Astrocyte (in vitro differentiated cells and primary cell): ENCODE results near the gene SRSF3. TPM values are rescaled to one million over a fixed set of nuclear protein-coding genes. Genes with fewer than 3 reads are reported as not detected.
"Not testable (repeated sequence)": the region's sequence is repeated elsewhere in the genome, so short reads cannot be mapped to it uniquely, and the experiment has no call there.

Experiments used
- DNase-seq: peaks from one replicate; pipeline ENCODE4 v3.0.0-alpha.2; 2010; ENCODE audit warnings: low read depth
- FAIRE-seq: peaks from 2 replicates; lab custom pipeline; 2011; peaks lifted over from hg19 to GRCh38; lab: Jason Lieb, UNC
- H2AFZ ChIP-seq: 2 replicates; pipeline ENCODE4 v1.6.0; 2012; ENCODE audit warnings: low read depth, low read length, inconsistent platforms
- H3K27ac ChIP-seq: 2 replicates; pipeline ENCODE4 v1.5.1; 2011; ENCODE audit warnings: low read depth, low read length, inconsistent platforms
- H3K27me3 ChIP-seq: 2 replicates; pipeline ENCODE4 v1.6.0; 2011; ENCODE audit warnings: low read length, inconsistent platforms; ENCODE audit not compliant: insufficient read depth
- H3K36me3 ChIP-seq: 2 replicates; pipeline ENCODE4 v1.5.1; 2011; ENCODE audit warnings: low read length, inconsistent platforms; ENCODE audit not compliant: insufficient read depth
- H3K4me1 ChIP-seq: 2 replicates; pipeline ENCODE4 v1.5.1; 2011; ENCODE audit warnings: low read length, inconsistent platforms; ENCODE audit not compliant: insufficient read depth
- H3K4me2 ChIP-seq: 2 replicates; pipeline ENCODE4 v1.6.0; 2012; ENCODE audit warnings: low read length, inconsistent platforms
- H3K4me3 ChIP-seq: 2 replicates; pipeline ENCODE4 v1.5.1; 2011; ENCODE audit warnings: low read depth, mild to moderate bottlenecking, low read length, inconsistent platforms; ENCODE audit not compliant: insufficient read depth
- H3K79me2 ChIP-seq: 2 replicates; pipeline ENCODE4 v1.6.0; 2012; ENCODE audit warnings: mild to moderate bottlenecking, low read length, inconsistent platforms; ENCODE audit not compliant: insufficient read depth
- H3K9ac ChIP-seq: 2 replicates; pipeline ENCODE4 v1.6.0; 2012; ENCODE audit warnings: mild to moderate bottlenecking, low read length, inconsistent platforms
- H3K9me3 ChIP-seq: 2 replicates; pipeline ENCODE4 v1.5.1; 2012; ENCODE audit warnings: low read depth, mild to moderate bottlenecking, low read length, inconsistent platforms; ENCODE audit not compliant: insufficient read depth
- H4K20me1 ChIP-seq: 2 replicates; pipeline ENCODE4 v1.6.0; 2012; ENCODE audit warnings: low read length, inconsistent platforms; ENCODE audit not compliant: insufficient read depth
- H3K27ac Mint-ChIP-seq: one replicate; pipeline ENCODE4 v1.8.0; 2021; ENCODE audit warnings: mild to moderate bottlenecking, mixed read lengths; ENCODE audit not compliant: unreplicated experiment
- H3K27me3 Mint-ChIP-seq: one replicate; pipeline ENCODE4 v1.8.0; 2021; ENCODE audit warnings: low read depth, mixed read lengths; ENCODE audit not compliant: unreplicated experiment
- H3K36me3 Mint-ChIP-seq: one replicate; pipeline ENCODE4 v1.8.0; 2021; ENCODE audit warnings: low read depth, mixed read lengths; ENCODE audit not compliant: unreplicated experiment
- H3K4me1 Mint-ChIP-seq: one replicate; pipeline ENCODE4 v1.8.0; 2021; ENCODE audit warnings: low read depth, mixed read lengths; ENCODE audit not compliant: unreplicated experiment
- H3K4me3 Mint-ChIP-seq: one replicate; pipeline ENCODE4 v1.8.0; 2021; ENCODE audit warnings: mild to moderate bottlenecking, moderate library complexity, mixed read lengths; ENCODE audit not compliant: unreplicated experiment
- H3K9me3 Mint-ChIP-seq: one replicate; pipeline ENCODE4 v1.8.0; 2021; ENCODE audit warnings: mild to moderate bottlenecking, mixed read lengths; ENCODE audit not compliant: unreplicated experiment
- CTCF ChIP-seq: IDR thresholded peaks from 2 replicates; pipeline ENCODE4 v1.5.1; 2011; ENCODE audit warnings: low read depth, mild to moderate bottlenecking, inconsistent platforms, low read length, moderate library complexity; ENCODE audit not compliant: insufficient read depth
- EZH2 ChIP-seq: IDR thresholded peaks from 2 replicates; pipeline ENCODE4 v1.6.1; 2012; ENCODE audit warnings: mild to moderate bottlenecking, low read length, inconsistent platforms; ENCODE audit not compliant: insufficient read depth
- microRNA-seq: library from miRNA; unstranded; fragments of <30 nt; microRNA quantifications from one replicate; pipeline ENCODE4 v1.2.0, GENCODE V29; 2020
- total RNA-seq: library from RNA; stranded (reverse); gene quantifications from 2 replicates; pipeline ENCODE4 v1.2.1, GENCODE V29; 2021

SRSF3 gene
- total RNA-seq, 1 donor from 2014 or later: 260 TPM

- Histone ChIP-seq H3K36me3 (no peaks in the 10 kb centered on the region), H4K20me1 (no peaks in the 10 kb centered on the region), H3K27me3 (peaks cover 6% of the 10 kb centered on the region), H3K4me1 (no peaks in the 10 kb centered on the region), H3K79me2 (no peaks in the 10 kb centered on the region), H3K27ac (no peak overlapping the region), H3K9me3 (no peaks in the 10 kb centered on the region), H3K4me2 (no peak overlapping the region), H3K4me3 (no peak overlapping the region), H2AFZ (no peak overlapping the region), H3K9ac (no peak overlapping the region)
- peaks cover 16% of the 10 kb centered on the region for H3K27me3 Mint-ChIP-seq
- DNase-seq (no peak), FAIRE-seq (no peak)
- peaks cover 2% of the 10 kb centered on the region for H3K9me3 Mint-ChIP-seq
- no peak overlapping the region for H3K27ac Mint-ChIP-seq
- no peaks in the 10 kb centered on the region for H3K36me3 Mint-ChIP-seq
- H3K4me3 Mint-ChIP-seq: no peak overlapping the region
- TF ChIP-seq CTCF: no peak
- no peak for TF ChIP-seq EZH2
- H3K4me1 Mint-ChIP-seq: peaks cover 20% of the 10 kb centered on the region
Observed at GRCh38 chr6:36651659-36652379, 57.7 kb downstream of the SRSF3 start.

GRCh38 chr6:36654469-36654868 lies 60.3 kb downstream of the SRSF3 start:
- H4K20me1 ChIP-seq, H3K79me2 ChIP-seq, H3K27ac ChIP-seq, DNase-seq, H3K27ac Mint-ChIP-seq, H2AFZ ChIP-seq, H3K36me3 ChIP-seq, H3K4me3 ChIP-seq, H3K4me1 ChIP-seq, H3K4me3 Mint-ChIP-seq, H3K36me3 Mint-ChIP-seq, FAIRE-seq, H3K27me3 ChIP-seq, H3K9ac ChIP-seq, H3K4me2 ChIP-seq, H3K9me3 ChIP-seq, H3K9me3 Mint-ChIP-seq: not testable (repeated sequence)
- Mint-ChIP-seq H3K4me1 (peaks cover 19% of the 10 kb centered on the region), H3K27me3 (peaks cover 11% of the 10 kb centered on the region)

Small RNA genes lying within 50 kb of the gene (microRNA-seq; reads per million reads assigned to microRNA genes)
- not detected for gene MIR3925

Other genes starting within 250 kb of the SRSF3 start
- gene ETV7, start 206.7 kb upstream of the SRSF3 start, total RNA-seq: 1.9 and 2.4 TPM in 2 replicates
- 0.09 and 0.14 TPM in 2 replicates for gene PXT1, start 151.5 kb upstream of the SRSF3 start, total RNA-seq
- gene KCTD20, start 151.4 kb upstream of the SRSF3 start, total RNA-seq: 54.8 and 56.7 TPM in 2 replicates
- 53.9 and 54.1 TPM in 2 replicates for gene STK38, start 46.9 kb upstream of the SRSF3 start, total RNA-seq
- 932 and 1,014 TPM in 2 replicates for gene CDKN1A, start 84.4 kb downstream of the SRSF3 start, total RNA-seq
- gene RAB44, start 103.5 kb downstream of the SRSF3 start, total RNA-seq: 0.14 and 0.16 TPM in 2 replicates
- gene CPNE5, start 245.1 kb downstream of the SRSF3 start, total RNA-seq: 0.11 and 0.29 TPM in 2 replicates